T follicular helper cell (primary cell): ENCODE measurements around the gene MTA1.
A peak's percentile ranks its signal among the peaks of the same experiment; 100 is the strongest.

Experiments used
- DNase-seq: peaks from one replicate; pipeline ENCODE4 v3.0.0-alpha.2; 2020; ENCODE audit warnings: low read depth
- total RNA-seq, 2 experiments: gene quantifications; one replicate each; lab custom pipeline; 2026; lab: John Stamatoyannopoulos, UW

The MTA1 gene
- 58.3 to 69.9 reads per million in 2 experiments for total RNA-seq

GRCh38 chr14:105419195-105420091 is at the start of gene MTA1:
TSS of gene MTA1 (plus strand) at chr14:105419827. CDS start at chr14:105420036, 209 bp downstream.
- peak; percentile 28 for DNase-seq

- no peak for DNase-seq
These were observed 45.2 kb upstream of the MTA1 start for GRCh38 chr14:105374389-105374788.

GRCh38 chr14:105375635-105376057 is 44.0 kb upstream of the MTA1 start:
- no peak for DNase-seq

- DNase-seq, result no peak
These were observed 42.8 kb upstream of the MTA1 start for GRCh38 chr14:105376521-105377440.

- DNase-seq, result no peak
These were observed 42.0 kb upstream of the MTA1 start for GRCh38 chr14:105377555-105378182.

GRCh38 chr14:105378199-105378598 is 41.4 kb upstream of the MTA1 start:
- no peak for DNase-seq

- DNase-seq, result no peak
These were observed 40.5 kb upstream of the MTA1 start for GRCh38 chr14:105378873-105379685.

GRCh38 chr14:105379946-105380345 is 39.7 kb upstream of the MTA1 start:
- DNase-seq, result no peak

- DNase-seq, result no peak
These were observed 38.9 kb upstream of the MTA1 start for GRCh38 chr14:105380756-105381155.

- DNase-seq, result no peak
These were observed 37.9 kb upstream of the MTA1 start for GRCh38 chr14:105381446-105382342.

GRCh38 chr14:105382343-105383082 is 37.1 kb upstream of the MTA1 start:
- no peak for DNase-seq

GRCh38 chr14:105383083-105383730 is 36.4 kb upstream of the MTA1 start:
- no peak for DNase-seq

- no peak for DNase-seq
These were observed 35.5 kb upstream of the MTA1 start for GRCh38 chr14:105384041-105384557.

GRCh38 chr14:105384605-105385321 is 34.9 kb upstream of the MTA1 start:
- DNase-seq, result no peak

GRCh38 chr14:105385322-105385637 is 34.3 kb upstream of the MTA1 start:
- DNase-seq, result no peak

- no peak for DNase-seq
These were observed 33.8 kb upstream of the MTA1 start for GRCh38 chr14:105385698-105386365.
